ENCODE measurements around the gene CBX6. TPM values are rescaled to one million over a fixed set of nuclear protein-coding genes. Genes with fewer than 3 reads are reported as not detected.

CBX6 gene
- total RNA-seq, 1 experiment from 2014 or later = 90.0 TPM

GRCh38 chr22:38870312-38870741 lies 1.7 kb downstream of the CBX6 start:
- Histone ChIP-seq H3K4me3 (replicated peaks in 1 of 2; ENCODE audit: low read depth in 1 of 2, low read length in 2 of 2) (peak overlapping the region; percentile 61 to 86), H3K4me1 (ENCODE audit: control insufficient read depth in 1 of 2, insufficient read depth in 2 of 2, low read length in 2 of 2) (peaks cover 11 to 45% of the 10 kb centered on the region in 2 experiments), H3K9me2 (ENCODE audit: insufficient read depth) (no peaks in the 10 kb centered on the region), H3K4me2 (ENCODE audit: low read length) (peak overlapping the region; percentile 87), H3K9ac (ENCODE audit: low read length) (peak overlapping the region; percentile 92), H2AFZ (ENCODE audit: low read depth, low read length, poor library complexity, severe bottlenecking) (no peak overlapping the region), H3K27ac (ENCODE audit: low read depth, low read length) (peak overlapping the region; percentile 84), H4K20me1 (ENCODE audit: insufficient read depth) (no peaks in the 10 kb centered on the region), H3K36me3 (ENCODE audit: control insufficient read depth in 1 of 2, insufficient read depth in 2 of 2, low read length in 2 of 2) (peaks cover 17 to 29% of the 10 kb centered on the region in 2 experiments), H3K79me2 (ENCODE audit: insufficient read depth, low read length) (peaks cover 55% of the 10 kb centered on the region), H3K9me3 (ENCODE audit: control insufficient read depth in 1 of 2, insufficient read depth in 1 of 2, low read depth in 1 of 2, low read length in 2 of 2) (no peaks in the 10 kb centered on the region), H3K27me3 (ENCODE audit: insufficient read depth, low read length) (no peaks in the 10 kb centered on the region)
- POLR2A ChIA-PET = interaction anchor here (0.9 to 2.1 kb wide), 5 partner anchors 17 to 449 kb away, joined by 3 to 5 read pairs (median 4); partner anchors contain the start of gene RPL3
- ATAC-seq (peak; percentile 69), DNase-seq (ENCODE audit: low read depth, low spot score) (peak; percentile 71)
- BruUV-seq (replicated peaks) = TSS peak; percentile 48
- RAD21 ChIA-PET (ENCODE audit: low non-redundant PET in 1 of 2, low total read pairs in 2 of 2, uncharacterized antibody in 2 of 2, unreplicated experiment in 2 of 2) = interaction anchor here (0.7 to 1.5 kb wide), 6 partner anchors 54 to 133 kb away, joined by 3 to 9 read pairs (median 4); no protein-coding TSS in a partner anchor
- CTCF ChIA-PET = interaction anchor here (0.6 to 3.1 kb wide), 26 partner anchors 8 to 653 kb away, joined by 3 to 58 read pairs (median 5); partner anchors contain the start of gene CBX7
- intact Hi-C loops (cut with micrococcal nuclease) = loop anchor here (1.0 to 5.0 kb wide), 4 partner anchors 102 to 437 kb away; no protein-coding TSS in a partner anchor
- TF ChIP-seq SIN3A (IDR thresholded peaks at IDR 0.05; ENCODE audit: low read depth) = no peak
- TF ChIP-seq CEBPB (IDR thresholded peaks at IDR 0.05; ENCODE audit: low read depth) = no peak
- no peak for TF ChIP-seq POLR2A (IDR thresholded peaks at IDR 0.05; ENCODE audit: borderline replicate concordance, extremely low read depth, insufficient read depth, insufficient read length)
- no peak for TF ChIP-seq TCF7L2 (IDR thresholded peaks at IDR 0.05; ENCODE audit: borderline replicate concordance, extremely low read depth, insufficient read depth, insufficient read length)
- no peak for TF ChIP-seq EZH2phosphoT487 (IDR thresholded peaks at IDR 0.05; ENCODE audit: borderline replicate concordance)
- no peak for TF ChIP-seq EZH2 (IDR thresholded peaks at IDR 0.05)
- no peak for TF ChIP-seq FOSL1 (IDR thresholded peaks at IDR 0.05; ENCODE audit: low read depth)
- no peak for TF ChIP-seq ZBTB33 (IDR thresholded peaks at IDR 0.05; ENCODE audit: extremely low read depth, insufficient replicate concordance, low read length)
- no peak; the same call in 1 of the 2 replicates for TF ChIP-seq MAX (IDR thresholded peaks at IDR 0.05)
- TF ChIP-seq JUND (IDR thresholded peaks at IDR 0.05) = no peak
- no peak for TF ChIP-seq ATF3 (IDR thresholded peaks at IDR 0.05)
- TF ChIP-seq SRF (IDR thresholded peaks at IDR 0.05; ENCODE audit: low read depth) = no peak
- TF ChIP-seq YY1 (IDR thresholded peaks at IDR 0.05; ENCODE audit: extremely low read depth, insufficient replicate concordance, low read depth, low read length) = no peak
- no peak for TF ChIP-seq ZFX (IDR thresholded peaks at IDR 0.05)
- peak; percentile 94 to 97 (median 94) for TF ChIP-seq CTCF (IDR thresholded peaks at IDR 0.05 in 2 of 3, conservative IDR thresholded peaks at IDR 0.05 in 1 of 3; ENCODE audit: borderline replicate concordance in 1 of 3, insufficient read depth in 1 of 3, low read depth in 2 of 3, low read length in 2 of 3)
- TF ChIP-seq POLR2AphosphoS5 (IDR thresholded peaks at IDR 0.05; ENCODE audit: low read depth, low read length) = no peak
- peak; percentile 94 for TF ChIP-seq RAD21 (IDR thresholded peaks at IDR 0.05; ENCODE audit: low read depth)

Measured in HCT116 (cell line).